Measurements from ENCODE around the gene ENAM.

- TF ChIP-seq BHLHE40 (IDR thresholded peaks at IDR 0.05; ENCODE audit: borderline replicate concordance) (no peak), FOXK2 (IDR thresholded peaks at IDR 0.05) (no peak), TARDBP (IDR thresholded peaks at IDR 0.05) (no peak)
These were observed 1.0 kb downstream of the ENAM start for GRCh38 chr4:70629469-70630090.

Measured in HEK293T (cell line).